Activated CD4-positive, alpha-beta T cell treated with anti-CD3 and anti-CD28 coated beads, Interleukin-2, amount 50 U/mL, for 16 hours (primary cell): Measurements from ENCODE around the gene ATP6V1G3.
A peak's percentile ranks its signal among the peaks of the same experiment; 100 is the strongest.
"Not testable (repeated sequence)": the region's sequence is repeated elsewhere in the genome, so short reads cannot be mapped to it uniquely, and the experiment has no call there.

ENCODE experiments used
- DNase-seq: peaks from one replicate; pipeline ENCODE4 v3.0.0-alpha.2; 2020

ATP6V1G3 gene

GRCh38 chr1:198540580-198540979, at the start of gene ATP6V1G3:
TSS of gene ATP6V1G3 (minus strand) at chr1:198540680. CDS start at chr1:198540650, 30 bp downstream.
- DNase-seq = no peak

- no peak for DNase-seq
Measured at GRCh38 chr1:198588845-198589244, 48.4 kb upstream of the ATP6V1G3 start.

- DNase-seq = no peak
Measured at GRCh38 chr1:198584163-198584562, 43.7 kb upstream of the ATP6V1G3 start.

GRCh38 chr1:198583209-198583802, 42.8 kb upstream of the ATP6V1G3 start:
- DNase-seq = not testable (repeated sequence)

GRCh38 chr1:198577444-198577843, 37.0 kb upstream of the ATP6V1G3 start:
- DNase-seq = no peak

- DNase-seq = peak; percentile 10
Measured at GRCh38 chr1:198575798-198576641, 35.5 kb upstream of the ATP6V1G3 start.

GRCh38 chr1:198575292-198575691, 34.8 kb upstream of the ATP6V1G3 start:
- DNase-seq = no peak

- DNase-seq = no peak
Measured at GRCh38 chr1:198574325-198574724, 33.8 kb upstream of the ATP6V1G3 start.

GRCh38 chr1:198564716-198565115, 24.2 kb upstream of the ATP6V1G3 start:
- DNase-seq = peak; percentile 15

GRCh38 chr1:198564157-198564556, 23.7 kb upstream of the ATP6V1G3 start:
- no peak for DNase-seq

- DNase-seq = no peak
Measured at GRCh38 chr1:198563583-198563982, 23.1 kb upstream of the ATP6V1G3 start.

GRCh38 chr1:198560161-198560560, 19.7 kb upstream of the ATP6V1G3 start:
- no peak for DNase-seq

- DNase-seq = no peak
Measured at GRCh38 chr1:198559362-198559761, 18.9 kb upstream of the ATP6V1G3 start.

GRCh38 chr1:198558402-198558801, 17.9 kb upstream of the ATP6V1G3 start:
- no peak for DNase-seq

- peak; percentile 82 for DNase-seq
Measured at GRCh38 chr1:198556971-198557370, 16.5 kb upstream of the ATP6V1G3 start.

- no peak for DNase-seq
Measured at GRCh38 chr1:198552668-198553416, 12.4 kb upstream of the ATP6V1G3 start.

- no peak for DNase-seq
Measured at GRCh38 chr1:198550941-198551524, 10.6 kb upstream of the ATP6V1G3 start.

GRCh38 chr1:198549866-198550265, 9.4 kb upstream of the ATP6V1G3 start:
- no peak for DNase-seq

GRCh38 chr1:198548890-198549289, 8.4 kb upstream of the ATP6V1G3 start:
- DNase-seq = no peak

GRCh38 chr1:198545156-198545555, 4.7 kb upstream of the ATP6V1G3 start:
- no peak for DNase-seq

GRCh38 chr1:198544265-198544664, 3.8 kb upstream of the ATP6V1G3 start:
- no peak for DNase-seq

GRCh38 chr1:198543670-198544260, 3.3 kb upstream of the ATP6V1G3 start:
- no peak for DNase-seq

- no peak for DNase-seq
Measured at GRCh38 chr1:198542632-198543031, 2.2 kb upstream of the ATP6V1G3 start.
